ENCODE measurements around the gene DENND2A. TPM values are rescaled to one million over a fixed set of nuclear protein-coding genes. Genes with fewer than 3 reads are reported as not detected.

Gene DENND2A
- total RNA-seq, 4 donors from 2014 or later = 0.73 to 2.6 (median 1.6) TPM

- intact Hi-C loops (cut with DNase I; ENCODE audit: low total_unique reads) = loop anchor here (5.0 to 10.0 kb wide), 4 partner anchors 137 to 860 kb away; partner anchors contain the start of gene MRPS33
- peaks cover 16 to 26% of the 10 kb centered on the region in 2 donors for H3K4me1 ChIP-seq
- no peaks in the 10 kb centered on the region for H3K27me3 ChIP-seq
- H3K4me3 ChIP-seq = no peak overlapping the region
- ATAC-seq (peak; percentile 53 to 62), DNase-seq (peak in 1 of 2 donors; percentile 31)
- no peaks in the 10 kb centered on the region for H3K9me3 ChIP-seq
- TF ChIP-seq CTCF (IDR thresholded peaks at IDR 0.05 in 4 of 5, conservative IDR thresholded peaks at IDR 0.05 in 1 of 5) (peak in 2 of 5 experiments; percentile 25 to 40), POLR2A (IDR thresholded peaks at IDR 0.05) (no peak)
- in situ Hi-C loops (cut with MboI; ENCODE audit: low sequenced_read_pairs in 4 of 4) = loop anchor here in 3 of 4 donors (25.0 kb wide), 1 partner anchor 337 kb away; the partner anchor contains the start of gene MRPS33 (in 3 of the 3)
- H3K36me3 ChIP-seq = peaks cover 0 to 12% of the 10 kb centered on the region in 2 donors
- H3K27ac ChIP-seq = peak overlapping the region in 2 of 4 donors; percentile 6 to 35
Measured at GRCh38 chr7:140674899-140675701, 34.5 kb upstream of the DENND2A start.

- peaks cover 16 to 26% of the 10 kb centered on the region in 2 donors for H3K4me1 ChIP-seq
- no peaks in the 10 kb centered on the region for H3K27me3 ChIP-seq
- in situ Hi-C loops (cut with MboI; ENCODE audit: low sequenced_read_pairs in 4 of 4) (no loop called here), intact Hi-C loops (cut with DNase I; ENCODE audit: low total_unique reads) (loop anchor here (5.0 to 10.0 kb wide), 2 partner anchors 253 to 860 kb away; no protein-coding TSS in a partner anchor)
- H3K4me3 ChIP-seq = peak overlapping the region in 1 of 4 donors; percentile 89
- H3K27ac ChIP-seq = peak overlapping the region in 1 of 4 donors; percentile 80
- ATAC-seq (no peak), DNase-seq (no peak)
- H3K9me3 ChIP-seq = no peaks in the 10 kb centered on the region
- no peak for TF ChIP-seq POLR2A (IDR thresholded peaks at IDR 0.05)
- TF ChIP-seq CTCF (IDR thresholded peaks at IDR 0.05 in 4 of 5, conservative IDR thresholded peaks at IDR 0.05 in 1 of 5) = no peak
- peaks cover 0 to 7% of the 10 kb centered on the region in 2 donors for H3K36me3 ChIP-seq
Measured at GRCh38 chr7:140674356-140674800, 33.8 kb upstream of the DENND2A start.

- intact Hi-C loops (cut with DNase I; ENCODE audit: low total_unique reads) = loop anchor here (2.0 to 10.0 kb wide), 3 partner anchors 23 to 861 kb away; partner anchors contain the start of gene NDUFB2
- Histone ChIP-seq H3K4me1 (peaks cover 16 to 26% of the 10 kb centered on the region in 2 donors), H3K4me3 (peak overlapping the region; percentile 66 to 89 (median 75)), H3K27ac (peak overlapping the region; percentile 69 to 83 (median 76)), H3K36me3 (peaks cover 0 to 1% of the 10 kb centered on the region in 2 donors), H3K27me3 (no peaks in the 10 kb centered on the region), H3K9me3 (no peaks in the 10 kb centered on the region)
- ATAC-seq (no peak), DNase-seq (no peak)
- in situ Hi-C loops (cut with MboI; ENCODE audit: low sequenced_read_pairs in 4 of 4) = no loop called here
- TF ChIP-seq CTCF (IDR thresholded peaks at IDR 0.05 in 4 of 5, conservative IDR thresholded peaks at IDR 0.05 in 1 of 5) (no peak), POLR2A (IDR thresholded peaks at IDR 0.05) (no peak)
Measured at GRCh38 chr7:140673774-140674155, 33.2 kb upstream of the DENND2A start.

- TF ChIP-seq POLR2A (IDR thresholded peaks at IDR 0.05) = peak; percentile 18 to 45
- TF ChIP-seq CTCF (IDR thresholded peaks at IDR 0.05 in 4 of 5, conservative IDR thresholded peaks at IDR 0.05 in 1 of 5) = no peak
- DNase-seq (peak in 1 of 2 donors; percentile 31), ATAC-seq (peak; percentile 72 to 75)
- in situ Hi-C loops (cut with MboI; ENCODE audit: low sequenced_read_pairs in 4 of 4) (no loop called here), intact Hi-C loops (cut with DNase I; ENCODE audit: low total_unique reads) (loop anchor here (2.0 to 10.0 kb wide), 3 partner anchors 24 to 862 kb away; partner anchors contain the start of gene NDUFB2)
- H3K27ac ChIP-seq = peak overlapping the region; percentile 69 to 83 (median 76)
- H3K4me1 ChIP-seq = peaks cover 16 to 26% of the 10 kb centered on the region in 2 donors
- no peaks in the 10 kb centered on the region for H3K9me3 ChIP-seq
- H3K27me3 ChIP-seq = no peaks in the 10 kb centered on the region
- H3K4me3 ChIP-seq = peak overlapping the region; percentile 66 to 89 (median 75)
- no peaks in the 10 kb centered on the region for H3K36me3 ChIP-seq
Measured at GRCh38 chr7:140673063-140673773, 32.6 kb upstream of the DENND2A start.
